GM12878 (cell line): ENCODE results near the gene TRMT10C. TPM values are rescaled to one million over a fixed set of nuclear protein-coding genes. Genes with fewer than 3 reads are reported as not detected.

ENCODE experiments used
- ATF3 ChIP-seq: IDR thresholded peaks from 2 replicates; pipeline ENCODE4 v1.6.1; 2011; ENCODE audit warnings: low read depth, mild to moderate bottlenecking, low read length, moderate library complexity, borderline replicate concordance; ENCODE audit errors: extremely low read depth
- BMI1 ChIP-seq: fragments of 450-650 bp; IDR thresholded peaks from 2 replicates; pipeline ENCODE4 v1.6.1; 2016; ENCODE audit warnings: mild to moderate bottlenecking, moderate library complexity, borderline replicate concordance
- CBX5 ChIP-seq: sonication (generic); IDR thresholded peaks from 2 replicates; pipeline ENCODE4 v1.6.1; 2016; ENCODE audit warnings: low read depth, moderate library complexity, mild to moderate bottlenecking, inconsistent platforms
- CEBPB ChIP-seq, 2 experiments: fragments of 150-350 bp in 1 of 2; IDR thresholded peaks; 2 replicates each; pipeline ENCODE4 v1.6.1; 2012 to 2014; ENCODE audit warnings: low read depth in 2 of 2, low read length in 2 of 2, borderline replicate concordance in 1 of 2, inconsistent platforms in 1 of 2
- CHD4 ChIP-seq: fragments of 200-600 bp; sonication (generic); IDR thresholded peaks from 2 replicates; pipeline ENCODE4 v1.6.1; 2016; ENCODE audit warnings: mild to moderate bottlenecking
- CUX1 ChIP-seq: IDR thresholded peaks from 2 replicates; pipeline ENCODE4 v1.6.1; 2012; ENCODE audit warnings: improper control_type of control experiment, low read depth, low read length; ENCODE audit not compliant: insufficient replicate concordance
- E2F4 ChIP-seq: IDR thresholded peaks from 2 replicates; pipeline ENCODE4 v1.6.1; 2012; ENCODE audit warnings: low read depth, low read length, improper control_type of control experiment
- EGR1 ChIP-seq, 2 experiments: IDR thresholded peaks; 1 replicate in 1 of 2; 2 replicates in 1 of 2; pipeline ENCODE4 v1.6.1; 2011 to 2012; ENCODE audit warnings: low read depth in 2 of 2, low read length in 2 of 2, borderline replicate concordance in 1 of 2, mild to moderate bottlenecking in 1 of 2, moderate library complexity in 1 of 2
- GATAD2B ChIP-seq: fragments of 450-650 bp; conservative IDR thresholded peaks from 2 replicates; pipeline ENCODE4 v1.6.1; 2017; ENCODE audit warnings: low read depth, mild to moderate bottlenecking, moderate library complexity
- HDGF ChIP-seq: fragments of 450-650 bp; IDR thresholded peaks from 2 replicates; pipeline ENCODE4 v1.6.1; 2016; ENCODE audit warnings: antibody characterized with exemption
- LARP7 ChIP-seq: fragments of 450-650 bp; IDR thresholded peaks from 2 replicates; pipeline ENCODE4 v1.6.1; 2017; ENCODE audit warnings: mild to moderate bottlenecking
- MXI1 ChIP-seq: fragments of 150-350 bp; IDR thresholded peaks from 2 replicates; pipeline ENCODE4 v1.6.1; 2011; ENCODE audit warnings: low read depth, mild to moderate bottlenecking, inconsistent platforms, low read length, improper control_type of control experiment
- NFXL1 ChIP-seq: fragments of 450-650 bp; IDR thresholded peaks from 2 replicates; pipeline ENCODE4 v1.6.1; 2017; ENCODE audit warnings: antibody characterized with exemption, mild to moderate bottlenecking, borderline replicate concordance
- NR2C1 ChIP-seq: fragments of 450-650 bp; IDR thresholded peaks from 2 replicates; pipeline ENCODE4 v1.6.1; 2017; ENCODE audit warnings: antibody characterized with exemption, mild to moderate bottlenecking, moderate library complexity
- PAX5 ChIP-seq: IDR thresholded peaks from 2 replicates; pipeline ENCODE4 v1.6.1; 2011; ENCODE audit warnings: low read depth, low read length, borderline replicate concordance
- PAX8 ChIP-seq: fragments of 450-650 bp; IDR thresholded peaks from 2 replicates; pipeline ENCODE4 v1.6.1; 2017; ENCODE audit warnings: mild to moderate bottlenecking, moderate library complexity
- PML ChIP-seq: IDR thresholded peaks from 2 replicates; pipeline ENCODE4 v1.6.1; 2012; ENCODE audit warnings: low read length, inconsistent platforms
- POLR2A ChIP-seq: IDR thresholded peaks from 2 replicates; pipeline ENCODE4 v1.6.1; 2011; ENCODE audit warnings: low read depth, mild to moderate bottlenecking, low read length
- RB1 ChIP-seq: fragments of 450-650 bp; formaldehyde crosslinking; IDR thresholded peaks from 2 replicates; pipeline ENCODE4 v1.6.1; 2017; ENCODE audit warnings: mild to moderate bottlenecking, borderline replicate concordance
- SIN3A ChIP-seq: IDR thresholded peaks from 2 replicates; pipeline ENCODE4 v1.6.1; 2012; ENCODE audit warnings: low read depth, low read length, improper control_type of control experiment
- SP1 ChIP-seq: IDR thresholded peaks from one replicate; pipeline ENCODE4 v1.6.1; 2011; ENCODE audit warnings: low read depth, low read length
- SREBF2 ChIP-seq: IDR thresholded peaks from 2 replicates; pipeline ENCODE4 v1.6.1; 2012; ENCODE audit warnings: mild to moderate bottlenecking, low read length
- STAT1 ChIP-seq: fragments of 450-650 bp; conservative IDR thresholded peaks from 2 replicates; pipeline ENCODE4 v1.6.1; 2014; ENCODE audit warnings: antibody characterized with exemption, mild to moderate bottlenecking
- TCF3 ChIP-seq: IDR thresholded peaks from 2 replicates; pipeline ENCODE4 v1.6.1; 2012; ENCODE audit warnings: low read depth, mild to moderate bottlenecking, low read length, borderline replicate concordance; ENCODE audit not compliant: insufficient read depth
- WRNIP1 ChIP-seq: IDR thresholded peaks from 2 replicates; pipeline ENCODE4 v1.6.1; 2011; ENCODE audit warnings: low read depth, low read length, improper control_type of control experiment, borderline replicate concordance
- ZBED1 ChIP-seq: IDR thresholded peaks from 2 replicates; pipeline ENCODE4 v1.6.1; 2016; ENCODE audit warnings: borderline replicate concordance
- ZNF217 ChIP-seq: fragments of 450-650 bp; IDR thresholded peaks from 2 replicates; pipeline ENCODE4 v1.6.1; 2017; ENCODE audit warnings: antibody characterized with exemption, mild to moderate bottlenecking
- ZNF384 ChIP-seq: IDR thresholded peaks from 2 replicates; pipeline ENCODE4 v1.6.1; 2012; ENCODE audit warnings: low read depth, mild to moderate bottlenecking, low read length, improper control_type of control experiment, borderline replicate concordance
- polyA plus RNA-seq, 11 experiments: library from polyadenylated mRNA; depleted of rRNA in 4 of 11; unstranded in 6 of 11; stranded (reverse) in 5 of 11; fragments of >200 nt; fragmentation: Nextera tagmentation in 4 of 11; fragmentation: Illumina TruSeq in 1 of 11; extraction: Ambion mirVana in 4 of 11; extraction: Trizol in 1 of 11; gene quantifications; 1 replicate in 1 of 11; 2 replicates in 10 of 11; pipeline versions ENCODE4 v1.2.1 to v1.2.3, GENCODE V29; 2011 to 2016; ENCODE audit warnings: inconsistent platforms in 2 of 11, missing spikeins in 2 of 11, low read depth in 1 of 11
- total RNA-seq, 4 experiments: library from RNA; depleted of rRNA in 3 of 4; stranded (reverse); fragments of >200 nt in 3 of 4; fragmentation: Illumina TruSeq in 1 of 4; extraction: Trizol in 1 of 4; gene quantifications; 2 replicates each; pipeline versions ENCODE4 v1.2.1 to v1.2.3, GENCODE V29; 2013 to 2021

TRMT10C gene
- total and polyA plus RNA-seq, 10 of the 15 experiments (the other 5 are each of a cell fraction or from before 2014, with no cell fraction given) = 33.0 to 82.1 (median 47.1) TPM

GRCh38 chr3:101518421-101518871, 43.2 kb upstream of the TRMT10C start (continued):
- TF ChIP-seq CUX1 (no peak), SREBF2 (no peak), LARP7 (no peak), E2F4 (no peak), PAX5 (peak; percentile 82; the same call in 1 of the 2 replicates), NFXL1 (no peak), ZBED1 (peak; percentile 67; the same call in 1 of the 2 replicates), EGR1 (IDR thresholded peaks at IDR 0.05; ENCODE audit: borderline replicate concordance in 1 of 2, low read depth in 2 of 2, low read length in 2 of 2) (peak in 1 of 2 experiments; percentile 72; a peak in 1 of 3 replicates), PAX8 (no peak), NR2C1 (no peak), RB1 (no peak), STAT1 (no peak), WRNIP1 (no peak), MXI1 (no peak), ATF3 (no peak), ZNF384 (no peak), TCF3 (peak; percentile 84; the same call in 1 of the 2 replicates), ZNF217 (no peak), PML (peak; percentile 75; the same call in 1 of the 2 replicates), POLR2A (no peak), CHD4 (no peak), CBX5 (0 out of 2 replicates have a peak, but pooled peaks have one; percentile 77), GATAD2B (no peak), SIN3A (no peak), CEBPB (IDR thresholded peaks at IDR 0.05; ENCODE audit: borderline replicate concordance in 1 of 2, low read depth in 2 of 2, low read length in 2 of 2) (0 out of 4 replicates have a peak, but pooled peaks of 1 of the 2 experiments have one; percentile 70), HDGF (peak; percentile 26; the same call in 1 of the 2 replicates), SP1 (peak; percentile 61), BMI1 (no peak)
